Activated naive CD8-positive, alpha-beta T cell treated with anti-CD3 and anti-CD28 coated beads, Interleukin-2, amount 10 ng/mL, durations not matched to agents 7 days and 5 days (primary cell): ENCODE results near the gene SORCS3. TPM values are rescaled to one million over a fixed set of nuclear protein-coding genes. Genes with fewer than 3 reads are reported as not detected.

Experiments used
- ATAC-seq: fragments of 150-1000 bp; cut with Tn5 transposase; one replicate; pipeline ENCODE4 v1.10.0; 2021; ENCODE audit warnings: low read depth, moderate library complexity
- POLR2A ChIA-PET: fragments of 350-600 bp; sonication (Branson Sonifier 250); formaldehyde crosslinking; loops from one replicate; lab custom pipeline; 2021; ENCODE audit warnings: antibody characterized with exemption; lab: Charles Lee
- DNase-seq: peaks from one replicate; pipeline ENCODE4 v3.0.0; 2021
- H3K27ac Mint-ChIP-seq: one replicate; pipeline ENCODE4 v1.8.0; 2022; ENCODE audit warnings: mild to moderate bottlenecking, mixed read lengths
- H3K27me3 Mint-ChIP-seq: one replicate; pipeline ENCODE4 v1.8.0; 2022; ENCODE audit warnings: mild to moderate bottlenecking, moderate library complexity, mixed read lengths
- H3K36me3 Mint-ChIP-seq: one replicate; pipeline ENCODE4 v1.8.0; 2021; ENCODE audit warnings: mild to moderate bottlenecking, mixed read lengths
- H3K4me1 Mint-ChIP-seq: one replicate; pipeline ENCODE4 v1.8.0; 2021; ENCODE audit warnings: mixed read lengths
- H3K4me3 Mint-ChIP-seq: one replicate; pipeline ENCODE4 v1.8.0; 2022; ENCODE audit warnings: mild to moderate bottlenecking, moderate library complexity, mixed read lengths
- H3K9me3 Mint-ChIP-seq: one replicate; pipeline ENCODE4 v1.8.0; 2021; ENCODE audit warnings: mixed read lengths
- total RNA-seq, 2 experiments: library from RNA; stranded (reverse); gene quantifications; one replicate each; pipeline ENCODE4 v1.2.3, GENCODE V29; 2021

SORCS3 gene
- total RNA-seq, 2 experiments from 2014 or later = not detected

DNA sequence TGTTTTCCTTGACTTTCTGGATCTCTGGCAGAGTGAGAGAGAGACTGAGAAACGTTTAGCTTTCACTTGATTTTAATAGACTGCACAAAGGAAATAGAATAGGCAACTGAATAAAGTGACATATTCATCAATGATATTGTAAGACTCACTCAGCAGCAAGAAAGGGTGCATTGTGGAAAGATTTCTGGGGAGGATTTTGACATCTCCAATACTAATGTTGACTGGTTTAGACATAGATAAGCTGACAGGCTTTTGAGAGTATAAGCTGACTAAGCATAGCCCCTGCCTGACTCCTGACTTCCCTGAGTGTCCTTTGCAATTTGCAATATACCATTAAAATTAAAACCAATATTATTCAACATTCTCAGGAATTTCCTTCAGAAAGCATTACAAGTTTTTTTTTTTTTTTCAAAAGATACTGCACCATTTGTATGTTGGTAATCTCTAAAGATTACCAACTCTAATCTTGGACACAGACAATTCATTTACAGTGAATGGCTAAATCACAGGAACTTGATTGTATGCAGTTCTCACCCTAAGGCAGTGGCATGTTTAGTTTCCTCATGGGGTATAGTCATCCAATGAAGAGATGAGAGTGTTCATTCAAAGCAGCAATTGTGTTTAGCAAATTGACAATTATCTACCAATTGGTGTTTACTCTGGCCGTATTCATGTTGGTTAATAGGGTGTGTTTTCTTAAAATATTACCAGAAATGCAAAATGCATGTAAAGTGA lies 325.6 kb downstream of the SORCS3 start:
- Mint-ChIP-seq H3K27me3 (no peaks in the 10 kb centered on the region), H3K4me1 (no peaks in the 10 kb centered on the region), H3K9me3 (peaks cover 9% of the 10 kb centered on the region), H3K4me3 (no peak overlapping the region), H3K27ac (no peak overlapping the region), H3K36me3 (no peaks in the 10 kb centered on the region)
- POLR2A ChIA-PET = no interaction called here
- DNase-seq (no peak), ATAC-seq (no peak)

GRCh38 chr10:104980368-104980767 lies 339.3 kb downstream of the SORCS3 start:
- Mint-ChIP-seq H3K9me3 (peaks cover 2% of the 10 kb centered on the region), H3K27me3 (no peaks in the 10 kb centered on the region), H3K4me1 (no peaks in the 10 kb centered on the region), H3K27ac (no peak overlapping the region), H3K36me3 (no peaks in the 10 kb centered on the region), H3K4me3 (no peak overlapping the region)
- ATAC-seq (no peak), DNase-seq (no peak)
- POLR2A ChIA-PET = no interaction called here

- Mint-ChIP-seq H3K27ac (no peak overlapping the region), H3K27me3 (no peaks in the 10 kb centered on the region), H3K9me3 (peaks cover 2% of the 10 kb centered on the region), H3K4me3 (no peak overlapping the region), H3K36me3 (no peaks in the 10 kb centered on the region), H3K4me1 (no peaks in the 10 kb centered on the region)
- ATAC-seq = no peak
- no peak for DNase-seq
- POLR2A ChIA-PET = no interaction called here
Observed at GRCh38 chr10:104981995-104982394, 340.9 kb downstream of the SORCS3 start.

DNA sequence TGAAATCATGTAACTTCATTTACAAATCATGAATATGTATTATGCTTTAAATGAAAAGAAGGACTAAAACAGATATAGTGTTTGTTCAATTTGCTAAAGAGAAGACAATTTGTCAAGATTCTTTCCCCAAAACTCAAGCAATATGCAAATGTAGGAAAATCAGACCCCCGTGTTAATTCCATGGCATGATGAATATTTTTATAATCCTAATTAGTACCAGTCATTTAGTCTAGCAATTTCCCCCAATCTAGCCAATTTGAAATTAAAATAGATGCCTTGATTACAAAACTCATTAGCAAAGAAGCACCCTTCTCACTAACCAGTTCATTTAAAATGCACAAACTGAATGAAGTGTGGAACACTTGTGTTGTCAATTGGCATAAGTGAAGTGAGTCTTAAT lies 347.6 kb downstream of the SORCS3 start:
- DNase-seq (no peak), ATAC-seq (no peak)
- POLR2A ChIA-PET = no interaction called here
- Mint-ChIP-seq H3K4me1 (no peaks in the 10 kb centered on the region), H3K27ac (no peak overlapping the region), H3K27me3 (no peaks in the 10 kb centered on the region), H3K9me3 (peaks cover 2% of the 10 kb centered on the region), H3K36me3 (no peaks in the 10 kb centered on the region), H3K4me3 (no peak overlapping the region)

GRCh38 chr10:104989880-104990279 lies 348.8 kb downstream of the SORCS3 start:
- POLR2A ChIA-PET = no interaction called here
- H3K4me3 Mint-ChIP-seq = no peak overlapping the region
- no peak for ATAC-seq
- no peaks in the 10 kb centered on the region for H3K27me3 Mint-ChIP-seq
- peaks cover 2% of the 10 kb centered on the region for H3K9me3 Mint-ChIP-seq
- no peaks in the 10 kb centered on the region for H3K4me1 Mint-ChIP-seq
- DNase-seq = no peak
- no peaks in the 10 kb centered on the region for H3K36me3 Mint-ChIP-seq
- H3K27ac Mint-ChIP-seq = no peak overlapping the region

- H3K36me3 Mint-ChIP-seq = no peaks in the 10 kb centered on the region
- H3K27me3 Mint-ChIP-seq = no peaks in the 10 kb centered on the region
- no peak overlapping the region for H3K4me3 Mint-ChIP-seq
Observed at GRCh38 chr10:104993085-104993484, 352.0 kb downstream of the SORCS3 start.

GRCh38 chr10:105001269-105001668 lies 360.2 kb downstream of the SORCS3 start:
- DNase-seq (no peak), ATAC-seq (no peak)
- Mint-ChIP-seq H3K4me1 (no peaks in the 10 kb centered on the region), H3K27me3 (no peaks in the 10 kb centered on the region), H3K9me3 (peaks cover 2% of the 10 kb centered on the region), H3K4me3 (no peak overlapping the region), H3K27ac (no peak overlapping the region), H3K36me3 (no peaks in the 10 kb centered on the region)
- POLR2A ChIA-PET = no interaction called here

More at GRCh38 chr10:104993085-104993484, 352.0 kb downstream of the SORCS3 start:
- Mint-ChIP-seq H3K9me3 (no peaks in the 10 kb centered on the region), H3K27ac (no peak overlapping the region), H3K4me1 (no peaks in the 10 kb centered on the region)
- no peak for DNase-seq
- POLR2A ChIA-PET = no interaction called here
- no peak for ATAC-seq

DNA sequence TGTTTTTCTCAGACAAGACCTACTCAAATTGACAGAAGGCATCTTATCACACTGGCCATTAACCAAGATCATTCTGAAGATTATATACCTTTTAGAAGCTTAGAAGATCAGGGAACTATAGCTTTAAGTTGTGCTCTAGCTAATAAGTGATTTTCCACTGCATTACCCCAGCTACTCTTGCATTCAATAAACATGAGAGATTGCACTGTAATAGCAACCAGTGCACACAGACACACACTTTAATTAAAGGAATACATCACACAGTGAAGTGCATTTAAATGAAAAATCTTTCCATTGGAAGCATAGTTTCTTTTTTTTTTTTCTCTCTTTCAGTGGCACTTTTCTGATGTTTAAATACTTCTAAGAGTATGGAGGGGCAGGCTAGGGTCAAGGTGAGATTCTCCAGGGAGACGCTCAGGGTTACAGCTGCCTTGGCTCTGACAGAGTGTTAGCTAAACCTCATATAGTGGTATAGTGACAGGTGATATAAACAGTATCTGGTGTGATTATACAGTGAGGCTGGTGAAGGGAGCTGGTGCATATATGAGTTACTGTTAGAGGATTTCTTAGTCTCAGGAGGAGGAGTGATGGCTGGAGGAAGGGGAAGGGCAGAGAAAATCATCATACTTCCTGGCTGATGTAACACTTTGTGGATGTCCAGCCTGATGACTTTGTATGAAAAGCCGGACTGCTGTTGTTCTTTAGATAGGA lies 369.5 kb downstream of the SORCS3 start:
- Mint-ChIP-seq H3K27ac (no peak overlapping the region), H3K27me3 (no peaks in the 10 kb centered on the region), H3K36me3 (no peaks in the 10 kb centered on the region), H3K4me1 (no peaks in the 10 kb centered on the region), H3K9me3 (peaks cover 3% of the 10 kb centered on the region), H3K4me3 (no peak overlapping the region)
- no peak for ATAC-seq
- DNase-seq = no peak
- POLR2A ChIA-PET = no interaction called here

GRCh38 chr10:105017116-105017515 lies 376.0 kb downstream of the SORCS3 start:
- POLR2A ChIA-PET = no interaction called here

GRCh38 chr10:105017691-105018090 lies 376.6 kb downstream of the SORCS3 start:
- H3K36me3 Mint-ChIP-seq = no peaks in the 10 kb centered on the region
- POLR2A ChIA-PET = no interaction called here
- H3K4me3 Mint-ChIP-seq = no peak overlapping the region
- H3K27ac Mint-ChIP-seq = no peak overlapping the region
- ATAC-seq = no peak
- DNase-seq = no peak
- no peaks in the 10 kb centered on the region for H3K27me3 Mint-ChIP-seq
- peaks cover 2% of the 10 kb centered on the region for H3K4me1 Mint-ChIP-seq
- H3K9me3 Mint-ChIP-seq = no peaks in the 10 kb centered on the region

More at GRCh38 chr10:105017116-105017515, 376.0 kb downstream of the SORCS3 start:
- H3K4me1 Mint-ChIP-seq = peaks cover 2% of the 10 kb centered on the region
- peaks cover under 1% of the 10 kb centered on the region for H3K9me3 Mint-ChIP-seq
- ATAC-seq (no peak), DNase-seq (no peak)
- no peaks in the 10 kb centered on the region for H3K27me3 Mint-ChIP-seq
- H3K27ac Mint-ChIP-seq = no peak overlapping the region
- H3K4me3 Mint-ChIP-seq = no peak overlapping the region
- no peaks in the 10 kb centered on the region for H3K36me3 Mint-ChIP-seq

DNA sequence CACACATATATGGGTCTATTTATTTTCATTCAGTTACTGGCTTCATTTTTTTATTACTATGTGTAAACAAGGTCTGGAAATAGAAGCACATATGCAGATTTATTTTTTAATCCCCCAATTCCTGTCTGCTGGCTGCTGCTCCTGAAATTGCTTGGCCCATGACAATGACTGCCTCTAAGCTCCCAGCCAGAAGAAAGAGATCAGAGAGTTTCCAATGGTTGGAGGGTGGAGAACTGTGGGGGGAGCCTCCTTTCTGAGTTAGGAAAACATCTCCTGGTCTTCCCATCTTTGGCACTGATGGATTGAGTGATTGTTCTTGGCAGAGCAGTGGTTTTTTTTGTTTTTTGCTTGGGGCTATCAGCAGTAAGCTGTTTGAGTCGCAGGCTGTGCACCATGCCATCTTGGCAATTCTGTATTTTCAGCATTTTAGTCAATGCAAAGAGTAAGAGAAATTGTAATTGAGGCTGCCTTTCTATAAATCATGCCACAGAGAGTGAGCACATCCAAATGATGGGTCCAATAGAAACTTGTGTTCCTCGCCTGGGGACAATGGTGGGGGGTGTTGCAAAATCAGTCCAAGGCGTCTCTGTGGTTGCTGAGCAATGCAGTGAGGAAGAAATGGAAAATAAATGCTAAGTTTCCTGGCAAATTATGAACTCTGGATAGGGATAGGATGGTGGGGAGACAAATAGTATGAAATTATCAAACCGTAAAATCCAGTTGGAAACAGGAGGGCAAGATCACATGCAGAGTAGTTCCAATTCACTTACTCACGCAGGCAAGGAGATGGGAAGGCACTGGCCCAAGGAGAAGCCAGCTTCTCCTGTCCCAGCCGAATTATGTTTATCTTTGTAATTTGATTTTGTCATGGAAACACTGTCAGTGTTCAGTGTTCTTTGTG lies 382.4 kb downstream of the SORCS3 start:
- H3K27ac Mint-ChIP-seq = no peak overlapping the region
- no peaks in the 10 kb centered on the region for H3K9me3 Mint-ChIP-seq
- no peaks in the 10 kb centered on the region for H3K27me3 Mint-ChIP-seq

GRCh38 chr10:105024184-105024583 lies 383.1 kb downstream of the SORCS3 start:
- ATAC-seq (no peak), DNase-seq (no peak)
- POLR2A ChIA-PET = no interaction called here
- H3K4me1 Mint-ChIP-seq = no peaks in the 10 kb centered on the region
- H3K27ac Mint-ChIP-seq = no peak overlapping the region
- no peaks in the 10 kb centered on the region for H3K9me3 Mint-ChIP-seq
- no peaks in the 10 kb centered on the region for H3K36me3 Mint-ChIP-seq
- no peak overlapping the region for H3K4me3 Mint-ChIP-seq
- H3K27me3 Mint-ChIP-seq = no peaks in the 10 kb centered on the region

More for the DNA sequence above, 382.4 kb downstream of the SORCS3 start:
- POLR2A ChIA-PET = no interaction called here
- DNase-seq = no peak
- Mint-ChIP-seq H3K4me1 (no peaks in the 10 kb centered on the region), H3K4me3 (no peak overlapping the region), H3K36me3 (no peaks in the 10 kb centered on the region)
- no peak for ATAC-seq

DNA sequence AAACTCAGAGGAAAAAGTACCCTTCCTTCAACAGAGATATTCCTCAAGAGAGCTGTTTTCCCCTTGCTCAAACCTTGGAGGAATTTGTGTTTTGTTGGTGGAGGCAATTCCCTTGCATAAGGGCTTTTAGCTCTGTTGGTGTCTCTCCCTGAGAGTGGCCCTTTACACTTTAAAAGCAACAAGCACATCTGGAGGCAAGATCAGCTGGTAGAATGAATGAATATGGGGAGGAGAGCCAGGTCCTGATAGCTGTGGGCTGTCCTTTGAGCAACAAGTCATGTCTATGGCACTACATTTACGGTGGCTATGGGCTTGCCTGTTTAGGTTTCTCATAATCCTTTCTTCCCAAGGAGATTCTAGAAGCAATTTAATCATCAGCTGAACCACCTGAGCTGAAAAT lies 384.0 kb downstream of the SORCS3 start:
- POLR2A ChIA-PET = no interaction called here
- no peaks in the 10 kb centered on the region for H3K4me1 Mint-ChIP-seq
- H3K27ac Mint-ChIP-seq = no peak overlapping the region
- DNase-seq (no peak), ATAC-seq (no peak)
- no peaks in the 10 kb centered on the region for H3K27me3 Mint-ChIP-seq
- H3K36me3 Mint-ChIP-seq = no peaks in the 10 kb centered on the region
- no peak overlapping the region for H3K4me3 Mint-ChIP-seq
- H3K9me3 Mint-ChIP-seq = peaks cover under 1% of the 10 kb centered on the region
